AG04450 (cell line): ENCODE results near the gene TMEM255B. TPM values are rescaled to one million over a fixed set of nuclear protein-coding genes. Genes with fewer than 3 reads are reported as not detected.

ENCODE experiments used
- CTCF ChIA-PET: fragments of 300-600, 350-600 bp; formaldehyde crosslinking; extraction: SDS; loops from one replicate; lab custom pipeline; 2022; ENCODE audit warnings: antibody characterized with exemption, inconsistent platforms; lab: Charles Lee
- POLR2A ChIA-PET: fragments of 350-600 bp; formaldehyde crosslinking; extraction: SDS; loops from one replicate; lab custom pipeline; 2021; ENCODE audit warnings: antibody characterized with exemption, inconsistent platforms; lab: Yijun Ruan, JAX
- DNase-seq: peaks from one replicate; pipeline ENCODE4 v3.0.0-alpha.2; 2011; ENCODE audit warnings: low read depth, low spot score
- H3K27ac ChIP-seq: one replicate; pipeline ENCODE4 v1.5.1; 2012; ENCODE audit warnings: low read depth, low read length, control low read depth
- H3K27me3 ChIP-seq: one replicate; pipeline ENCODE4 v1.6.0; 2012; ENCODE audit warnings: low read length; ENCODE audit not compliant: control insufficient read depth, insufficient read depth
- H3K4me3 ChIP-seq: 2 replicates; pipeline ENCODE4 v1.5.1; 2011; ENCODE audit warnings: mild to moderate bottlenecking, low read depth, low read length, control low read depth
- H3K9me3 ChIP-seq: 2 replicates; pipeline ENCODE4 v1.5.1; 2012; ENCODE audit warnings: low read length; ENCODE audit not compliant: control insufficient read depth, insufficient read depth
- polyA plus RNA-seq: library from polyadenylated mRNA; depleted of rRNA; stranded (reverse); fragments of >200 nt; gene quantifications from 2 replicates; pipeline ENCODE4 v1.2.3, GENCODE V29; 2011
- TF ChIP-seq, protein P1 (sequence below): IDR thresholded peaks from 2 replicates; pipeline ENCODE4 v1.5.1; 2011; ENCODE audit warnings: low read depth, low read length, control low read depth, inconsistent platforms

The TMEM255B gene
- polyA plus RNA-seq, 1 experiment = 4.1 TPM

DNA sequence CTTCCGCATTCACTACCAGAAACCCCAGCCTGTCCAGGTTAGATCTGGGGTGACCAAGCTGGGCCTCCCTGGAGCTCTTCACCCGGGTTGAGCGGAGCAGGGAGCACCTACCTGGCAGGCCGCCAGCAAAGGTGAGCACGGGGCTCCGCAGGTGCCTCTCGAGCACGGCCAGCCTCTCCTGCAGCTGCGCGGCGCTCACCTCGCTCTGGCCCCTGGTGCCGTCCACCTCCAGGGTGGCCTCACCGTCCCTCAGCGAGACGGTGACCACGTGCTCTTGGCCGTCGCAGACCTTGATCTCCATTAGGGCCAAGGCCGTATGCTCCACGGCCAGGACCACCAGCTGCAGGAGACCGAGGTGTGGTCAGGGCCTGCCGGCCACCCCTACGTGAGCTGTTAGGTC lies 62.8 kb downstream of the TMEM255B start:
- ChIA-PET POLR2A (interaction anchor here (1.0 to 2.3 kb wide), 7 partner anchors 16 to 297 kb away, joined by 3 to 18 read pairs (median 6); no protein-coding TSS in a partner anchor), CTCF (interaction anchor here (1.1 kb wide), 1 partner anchor 124 kb away, joined by 3 read pairs; no protein-coding TSS in a partner anchor)
- no peak for DNase-seq
- TF ChIP-seq, protein P1, sequence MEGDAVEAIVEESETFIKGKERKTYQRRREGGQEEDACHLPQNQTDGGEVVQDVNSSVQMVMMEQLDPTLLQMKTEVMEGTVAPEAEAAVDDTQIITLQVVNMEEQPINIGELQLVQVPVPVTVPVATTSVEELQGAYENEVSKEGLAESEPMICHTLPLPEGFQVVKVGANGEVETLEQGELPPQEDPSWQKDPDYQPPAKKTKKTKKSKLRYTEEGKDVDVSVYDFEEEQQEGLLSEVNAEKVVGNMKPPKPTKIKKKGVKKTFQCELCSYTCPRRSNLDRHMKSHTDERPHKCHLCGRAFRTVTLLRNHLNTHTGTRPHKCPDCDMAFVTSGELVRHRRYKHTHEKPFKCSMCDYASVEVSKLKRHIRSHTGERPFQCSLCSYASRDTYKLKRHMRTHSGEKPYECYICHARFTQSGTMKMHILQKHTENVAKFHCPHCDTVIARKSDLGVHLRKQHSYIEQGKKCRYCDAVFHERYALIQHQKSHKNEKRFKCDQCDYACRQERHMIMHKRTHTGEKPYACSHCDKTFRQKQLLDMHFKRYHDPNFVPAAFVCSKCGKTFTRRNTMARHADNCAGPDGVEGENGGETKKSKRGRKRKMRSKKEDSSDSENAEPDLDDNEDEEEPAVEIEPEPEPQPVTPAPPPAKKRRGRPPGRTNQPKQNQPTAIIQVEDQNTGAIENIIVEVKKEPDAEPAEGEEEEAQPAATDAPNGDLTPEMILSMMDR = no peak
- H3K4me3 ChIP-seq = no peak overlapping the region
- H3K27ac ChIP-seq = peak overlapping the region; percentile 89
- H3K9me3 ChIP-seq = no peaks in the 10 kb centered on the region; the same call in 1 of the 2 replicates
- no peaks in the 10 kb centered on the region for H3K27me3 ChIP-seq

DNA sequence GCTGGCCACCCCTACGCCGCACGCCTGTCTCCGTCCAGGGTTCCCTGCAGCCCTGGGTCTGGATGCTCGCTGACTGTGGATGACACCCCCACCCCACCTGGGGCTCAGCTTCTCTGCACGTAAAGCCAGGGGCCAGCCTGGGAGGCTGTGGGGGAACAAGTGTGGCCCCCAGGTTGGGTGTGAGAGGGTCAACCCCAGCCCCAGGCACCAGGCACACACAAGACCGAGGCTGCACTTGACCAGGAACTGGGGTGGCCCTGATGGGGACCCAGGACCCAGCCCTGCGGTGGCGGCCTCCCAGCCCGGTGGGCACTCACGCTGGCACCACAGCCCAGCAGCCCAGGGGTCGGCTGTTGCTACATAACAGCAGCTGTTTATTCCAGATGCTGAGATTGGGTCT lies 63.2 kb downstream of the TMEM255B start:
- Histone ChIP-seq H3K4me3 (no peak overlapping the region), H3K27me3 (no peaks in the 10 kb centered on the region), H3K9me3 (no peaks in the 10 kb centered on the region; the same call in 1 of the 2 replicates), H3K27ac (peak overlapping the region; percentile 89)
- TF ChIP-seq, protein P1 = no peak
- POLR2A ChIA-PET = interaction anchor here (1.4 to 2.3 kb wide), 2 partner anchors 15 to 18 kb away, joined by 9 to 18 read pairs; no protein-coding TSS in a partner anchor
- CTCF ChIA-PET = no interaction called here
- no peak for DNase-seq

DNA sequence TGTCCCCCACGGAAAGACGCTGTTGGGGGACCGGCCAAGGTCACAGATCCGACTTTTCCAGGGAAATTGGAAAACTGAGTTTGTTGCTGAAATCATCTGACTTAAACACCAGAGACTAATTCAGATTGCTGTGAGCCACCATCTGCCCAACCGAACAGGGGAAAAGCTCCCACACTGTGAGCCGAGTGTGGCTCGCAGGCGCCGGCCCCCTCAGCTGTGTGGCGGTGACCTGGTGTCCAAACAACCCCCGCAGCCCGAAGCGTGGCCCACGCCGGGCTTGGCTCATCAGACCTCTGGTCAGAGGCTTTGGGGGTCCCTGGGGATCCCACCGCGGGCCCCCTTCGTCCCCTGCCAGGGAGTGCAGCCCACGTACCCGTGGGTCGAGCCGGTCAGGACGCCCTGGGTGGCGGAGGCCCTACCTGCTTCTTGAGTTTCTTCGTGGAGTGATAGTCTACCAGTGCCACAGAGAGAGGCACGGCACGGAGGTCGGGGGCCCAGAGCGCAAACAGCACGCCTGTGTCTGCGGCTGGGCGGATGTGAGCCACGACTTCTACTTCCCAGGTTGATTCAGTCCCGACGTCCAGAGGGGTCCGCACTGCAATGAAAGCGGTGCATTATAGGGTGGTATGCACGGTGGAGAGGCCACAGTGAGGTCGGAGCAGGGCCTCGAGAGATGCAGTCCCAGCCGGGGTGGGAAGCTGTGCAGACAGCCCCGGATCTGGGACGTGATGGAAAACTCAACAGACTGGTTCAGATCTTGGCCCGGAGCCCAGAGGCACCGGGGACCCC lies 64.1 kb downstream of the TMEM255B start:
- DNase-seq = no peak
- no peaks in the 10 kb centered on the region; the same call in 1 of the 2 replicates for H3K9me3 ChIP-seq
- no peak overlapping the region for H3K4me3 ChIP-seq
- ChIA-PET POLR2A (interaction anchor here (2.3 kb wide), 1 partner anchor 14 kb away, joined by 18 read pairs; no protein-coding TSS in a partner anchor), CTCF (interaction anchor here (0.6 kb wide), 1 partner anchor 7 kb away, joined by 3 read pairs; no protein-coding TSS in a partner anchor)
- H3K27me3 ChIP-seq = no peaks in the 10 kb centered on the region
- peak overlapping the region; percentile 11 for H3K27ac ChIP-seq
- TF ChIP-seq, protein P1 = no peak

DNA sequence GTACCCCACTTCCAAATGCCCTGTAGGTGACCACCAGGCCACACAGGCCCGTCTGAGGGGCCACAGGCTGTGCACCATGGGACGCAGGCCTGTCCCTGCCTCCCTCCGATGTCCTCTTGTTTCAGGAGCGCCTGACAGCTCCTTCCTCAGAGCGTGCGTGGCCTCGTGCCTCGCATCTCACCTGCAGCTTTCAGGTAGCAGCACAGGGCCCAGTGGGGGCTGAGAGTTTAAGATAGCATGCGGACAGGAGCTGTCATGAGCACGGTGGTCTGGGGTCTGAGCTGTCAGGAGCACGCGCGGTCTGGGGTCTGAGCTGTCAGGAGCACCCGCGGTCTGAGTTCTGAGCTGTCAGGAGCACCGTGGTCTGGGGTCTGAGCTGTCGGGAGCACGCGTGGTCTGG lies 64.7 kb downstream of the TMEM255B start:
- no peaks in the 10 kb centered on the region for H3K27me3 ChIP-seq
- H3K9me3 ChIP-seq = no peaks in the 10 kb centered on the region; the same call in 1 of the 2 replicates
- ChIA-PET CTCF (interaction anchor here (0.6 kb wide), 1 partner anchor 8 kb away, joined by 3 read pairs; no protein-coding TSS in a partner anchor), POLR2A (interaction anchor here (0.7 kb wide), 1 partner anchor 32 kb away, joined by 3 read pairs; no protein-coding TSS in a partner anchor)
- no peak overlapping the region for H3K27ac ChIP-seq
- DNase-seq = no peak
- no peak overlapping the region for H3K4me3 ChIP-seq
- TF ChIP-seq, protein P1 = no peak
